DOHH2 (cell line): ENCODE results near the gene GPR148.

Experiments used
- CTCF ChIP-seq: fragments of 200-600 bp; sonication (generic); IDR thresholded peaks from one replicate; pipeline ENCODE4 v1.5.1; 2014; ENCODE audit warnings: antibody characterized with exemption, mild to moderate bottlenecking, low read depth, low read length; ENCODE audit not compliant: poor library complexity, severe bottlenecking
- EZH2phosphoT487 ChIP-seq: fragments of 200-600 bp; sonication (generic); IDR thresholded peaks from 2 replicates; pipeline ENCODE4 v1.6.1; 2017; ENCODE audit warnings: borderline replicate concordance, mild to moderate bottlenecking, antibody characterized with exemption, low read length, moderate library complexity, mixed read lengths

- TF ChIP-seq CTCF (no peak), EZH2phosphoT487 (no peak)
These were observed 6.3 kb downstream of the GPR148 start for GRCh38 chr2:130735200-130735599.
